ENCODE measurements around the gene APOL4. TPM values are rescaled to one million over a fixed set of nuclear protein-coding genes. Genes with fewer than 3 reads are reported as not detected.

APOL4 gene
- total RNA-seq, 6 experiments from 2014 or later, result 1.1 to 1.6 (median 1.4) TPM; not detected in 2

DNA sequence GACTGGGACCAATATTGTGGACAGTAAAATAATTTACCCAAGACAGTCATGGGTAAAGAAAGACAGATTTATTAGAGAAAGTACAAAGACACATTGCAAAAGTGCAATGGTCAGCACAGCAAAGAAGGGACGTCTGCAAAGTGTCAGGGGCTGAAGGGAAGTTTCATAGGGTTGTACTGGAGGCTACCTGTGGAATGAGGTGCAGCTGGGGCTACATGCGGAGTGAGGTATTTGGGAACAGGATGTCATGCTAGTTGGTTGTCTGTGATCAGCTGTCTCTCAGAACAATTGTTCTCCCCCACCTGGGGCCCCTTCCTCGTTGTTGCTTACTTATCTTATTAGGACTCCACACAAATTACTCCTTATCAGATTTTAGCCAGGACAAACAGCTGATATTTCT, 29.7 kb downstream of the APOL4 start:
- Histone ChIP-seq H3K27me3 (no peaks in the 10 kb centered on the region), H3K27ac (no peak overlapping the region), H3K36me3 (no peaks in the 10 kb centered on the region), H3K4me3 (no peak overlapping the region), H3K9me3 (no peaks in the 10 kb centered on the region), H3K4me1 (peaks cover 0 to 9% (median 2%) of the 10 kb centered on the region in 4 donors)
- no peak for DNase-seq
- no peak for ATAC-seq
- TF ChIP-seq, protein P1, sequence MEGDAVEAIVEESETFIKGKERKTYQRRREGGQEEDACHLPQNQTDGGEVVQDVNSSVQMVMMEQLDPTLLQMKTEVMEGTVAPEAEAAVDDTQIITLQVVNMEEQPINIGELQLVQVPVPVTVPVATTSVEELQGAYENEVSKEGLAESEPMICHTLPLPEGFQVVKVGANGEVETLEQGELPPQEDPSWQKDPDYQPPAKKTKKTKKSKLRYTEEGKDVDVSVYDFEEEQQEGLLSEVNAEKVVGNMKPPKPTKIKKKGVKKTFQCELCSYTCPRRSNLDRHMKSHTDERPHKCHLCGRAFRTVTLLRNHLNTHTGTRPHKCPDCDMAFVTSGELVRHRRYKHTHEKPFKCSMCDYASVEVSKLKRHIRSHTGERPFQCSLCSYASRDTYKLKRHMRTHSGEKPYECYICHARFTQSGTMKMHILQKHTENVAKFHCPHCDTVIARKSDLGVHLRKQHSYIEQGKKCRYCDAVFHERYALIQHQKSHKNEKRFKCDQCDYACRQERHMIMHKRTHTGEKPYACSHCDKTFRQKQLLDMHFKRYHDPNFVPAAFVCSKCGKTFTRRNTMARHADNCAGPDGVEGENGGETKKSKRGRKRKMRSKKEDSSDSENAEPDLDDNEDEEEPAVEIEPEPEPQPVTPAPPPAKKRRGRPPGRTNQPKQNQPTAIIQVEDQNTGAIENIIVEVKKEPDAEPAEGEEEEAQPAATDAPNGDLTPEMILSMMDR (IDR thresholded peaks at IDR 0.05), result no peak
- no peak for TF ChIP-seq POLR2A (IDR thresholded peaks at IDR 0.05)
- intact Hi-C loops (cut with DNase I), result no loop called here
- WGBS (ENCODE audit: insufficient coverage, low coverage, low lambda C conversion rate, missing lambda C conversion rate), result 56% methylated on average over 3 of the region's 3 CpGs

DNA sequence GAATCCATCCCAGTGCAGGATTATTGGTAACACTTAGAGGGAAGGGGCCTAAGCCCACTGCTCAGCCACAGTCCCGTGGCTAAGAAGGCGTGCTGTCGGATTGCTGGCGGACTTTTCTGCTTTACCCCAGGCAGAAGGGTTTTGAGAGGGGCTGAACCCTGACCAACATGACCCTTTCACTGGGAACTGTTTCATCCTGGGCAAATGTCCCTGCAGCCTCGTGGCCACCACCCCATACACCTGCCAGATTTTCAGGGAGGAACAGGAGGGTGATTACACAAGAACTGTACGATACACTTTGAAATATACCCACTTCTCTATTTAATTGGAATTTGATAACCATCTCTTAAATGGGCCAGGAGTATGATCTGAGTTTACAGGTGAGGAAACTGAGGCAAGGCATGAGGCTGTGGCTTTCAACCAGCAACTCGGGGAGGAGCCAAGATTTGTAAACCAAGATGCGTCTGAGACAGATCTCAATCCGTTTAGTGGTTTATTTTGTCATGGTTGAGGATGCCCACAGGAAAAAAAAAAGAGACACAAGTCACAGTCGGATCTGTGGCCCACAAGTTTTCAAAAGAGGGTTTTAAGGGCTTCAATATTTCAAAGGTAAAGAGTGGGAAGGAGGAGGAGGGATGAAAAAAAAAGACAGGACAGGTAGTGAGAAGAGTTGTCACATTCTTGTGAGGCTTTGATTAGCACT, 34.9 kb downstream of the APOL4 start:
- ATAC-seq (peak; percentile 63 to 81 (median 74)), DNase-seq (peak; percentile 56 to 89 (median 83))
- TF ChIP-seq, protein P1 (IDR thresholded peaks at IDR 0.05), result no peak
- TF ChIP-seq POLR2A (IDR thresholded peaks at IDR 0.05), result no peak
- Histone ChIP-seq H3K4me3 (peak overlapping the region in 1 of 3 donors; percentile 25), H3K9me3 (no peaks in the 10 kb centered on the region), H3K27me3 (no peaks in the 10 kb centered on the region), H3K27ac (peak overlapping the region; percentile 74 to 96 (median 94)), H3K36me3 (no peaks in the 10 kb centered on the region), H3K4me1 (peaks cover 0 to 49% (median 20%) of the 10 kb centered on the region in 4 donors)
- WGBS (ENCODE audit: insufficient coverage, low coverage, low lambda C conversion rate, missing lambda C conversion rate), result 13% methylated on average over 8 of the region's 10 CpGs
- intact Hi-C loops (cut with DNase I), result no loop called here

DNA sequence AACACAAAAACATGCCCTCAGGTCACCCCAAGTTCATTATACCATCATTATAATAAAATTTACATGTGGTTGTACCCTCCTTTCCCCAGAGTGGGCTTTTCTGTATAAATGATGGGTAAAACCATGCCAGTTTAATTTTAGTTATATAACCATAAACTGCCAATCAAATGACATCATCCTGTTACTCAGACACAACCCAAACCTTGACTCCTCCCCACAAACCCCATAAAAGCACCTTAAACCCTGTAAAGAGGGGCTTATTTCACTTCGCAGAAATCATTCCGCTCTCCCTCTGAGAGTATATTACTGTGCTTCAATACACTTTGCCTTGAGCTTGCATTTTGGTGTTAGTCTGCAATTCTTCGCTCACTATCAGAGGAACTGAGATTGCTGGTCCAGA, 35.5 kb downstream of the APOL4 start:
- Histone ChIP-seq H3K27me3 (no peaks in the 10 kb centered on the region), H3K4me1 (peaks cover 0 to 52% (median 22%) of the 10 kb centered on the region in 4 donors), H3K36me3 (no peaks in the 10 kb centered on the region), H3K27ac (peak overlapping the region; percentile 74 to 96 (median 94)), H3K9me3 (no peaks in the 10 kb centered on the region), H3K4me3 (peak overlapping the region in 1 of 3 donors; percentile 25)
- DNase-seq (no peak), ATAC-seq (peak; percentile 23 to 56 (median 50))
- WGBS (ENCODE audit: insufficient coverage, low coverage, low lambda C conversion rate, missing lambda C conversion rate), result 49% methylated on average over 3 of the region's 3 CpGs
- TF ChIP-seq POLR2A (IDR thresholded peaks at IDR 0.05), result no peak
- TF ChIP-seq, protein P1 (IDR thresholded peaks at IDR 0.05), result no peak
- intact Hi-C loops (cut with DNase I), result no loop called here

DNA sequence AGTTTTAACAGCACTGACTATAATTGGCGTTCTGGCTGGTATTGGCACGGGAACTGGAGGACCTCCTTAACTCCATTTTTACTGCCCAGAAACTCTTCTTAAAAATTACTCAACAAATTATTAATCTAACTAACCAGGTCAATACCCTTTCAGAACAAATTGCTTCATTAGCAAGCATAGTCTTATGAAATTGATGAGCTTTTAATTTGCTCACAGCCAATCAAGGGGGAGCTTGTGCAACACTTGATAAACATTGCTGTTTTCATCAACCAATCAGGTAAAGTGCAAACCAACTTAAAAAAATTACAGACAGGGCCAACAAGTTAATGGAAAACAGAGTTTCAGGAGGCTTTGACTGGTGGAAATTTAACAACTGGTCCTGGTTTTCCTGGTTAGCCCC, 36.5 kb downstream of the APOL4 start:
- Histone ChIP-seq H3K27ac (peak overlapping the region; percentile 74 to 96 (median 94)), H3K9me3 (no peaks in the 10 kb centered on the region), H3K4me3 (peak overlapping the region in 2 of 3 donors; percentile 21 to 59), H3K36me3 (no peaks in the 10 kb centered on the region), H3K4me1 (peaks cover 0 to 55% (median 23%) of the 10 kb centered on the region in 4 donors), H3K27me3 (no peaks in the 10 kb centered on the region)
- DNase-seq (no peak), ATAC-seq (peak; percentile 29 to 68 (median 38))
- WGBS (ENCODE audit: insufficient coverage, low coverage, low lambda C conversion rate, missing lambda C conversion rate), result 28% methylated on average over 2 of the region's 2 CpGs
- TF ChIP-seq, protein P1 (IDR thresholded peaks at IDR 0.05), result no peak
- TF ChIP-seq POLR2A (IDR thresholded peaks at IDR 0.05), result peak; percentile 38
- intact Hi-C loops (cut with DNase I), result no loop called here
